Ovary (tissue), 9 donors: ENCODE results near the gene GPX2. TPM values are rescaled to one million over a fixed set of nuclear protein-coding genes. Genes with fewer than 3 reads are reported as not detected.

Experiments
- DNase-seq, 5 donors: peaks; one replicate each; pipeline ENCODE4 v3.0.0-alpha.2; 2019 to 2020
- H3K27ac ChIP-seq, 2 donors: fragments of 200-600 bp; one replicate each; pipeline versions ENCODE4 v1.5.1 to v1.8.0; 2019 to 2022
- H3K27me3 ChIP-seq: fragments of 200-600 bp; one replicate; pipeline ENCODE4 v1.8.0; 2022
- H3K36me3 ChIP-seq: fragments of 200-600 bp; sonication (generic); one replicate; pipeline ENCODE4 v1.5.1; 2019
- H3K4me1 ChIP-seq: one replicate; pipeline ENCODE4 v1.8.1; 2013; ENCODE audit warnings: mild to moderate bottlenecking, moderate library complexity; ENCODE audit not compliant: insufficient read depth
- H3K4me3 ChIP-seq: fragments of 200-600 bp; sonication (generic); one replicate; pipeline ENCODE4 v1.5.1; 2017
- H3K9me3 ChIP-seq, 2 donors: fragments of 200-600 bp in 1 of 2; sonication (generic) in 1 of 2; one replicate each; pipeline versions ENCODE4 v1.5.1 to v1.8.1; 2013 to 2019; ENCODE audit warnings: mild to moderate bottlenecking in 1 of 2, moderate library complexity in 1 of 2
- EP300 ChIP-seq: sonication (generic); formaldehyde crosslinking; IDR thresholded peaks from one replicate; pipeline ENCODE4 v1.6.1; 2017; ENCODE audit warnings: antibody characterized with exemption
- POLR2A ChIP-seq: fragments of 450-650 bp; IDR thresholded peaks from one replicate; pipeline ENCODE4 v1.6.1; 2017; ENCODE audit warnings: antibody characterized with exemption, mild to moderate bottlenecking, moderate library complexity
- WGBS, 3 donors: extraction: QIAGEN DNeasy Blood & Tissue Kit in 1 of 3; methylation state at CpG; one replicate each; pipeline versions ENCODE4 v1.1.5 to v1.1.7; 2013 to 2017; 5-methylcytosine and 5-hydroxymethylcytosine counted together
- intact Hi-C, 4 donors: fragments of 100-400 bp; cut with DNase I; formaldehyde crosslinking; loops; one replicate each; pipeline versions ENCODE4 v1.11.0 to v1.15.1; 2022 to 2023
- polyA plus RNA-seq, 2 donors: library from polyadenylated mRNA; stranded (reverse); fragments of 200-250 nt in 1 of 2; fragments of 350-450 nt in 1 of 2; fragmentation: Illumina TruSeq in 1 of 2; extraction: RNeasy Lipid Tissue Mini Kit (QIAGEN cat#74804) in 1 of 2; gene quantifications; one replicate each; pipeline ENCODE4 v1.2.3, GENCODE V29; 2013 to 2014
- total RNA-seq, 7 donors: library from RNA; depleted of rRNA in 2 of 7; stranded (reverse); fragments of >200 nt in 2 of 7; fragmentation: NEBNext Ultra II Directional in 3 of 7; extraction: Animal tissue kit (Norgen Biotek cat#: 25700) in 3 of 7; gene quantifications; one replicate each; pipeline versions ENCODE4 v1.1.0 to v1.2.4, GENCODE V29; 2016 to 2023
- TF ChIP-seq, protein P1 (sequence below), 3 donors: fragments of 450-650 bp in 2 of 3; fragments of 200-600 bp in 1 of 3; IDR thresholded peaks; one replicate each; pipeline versions ENCODE4 v1.5.1 to v1.8.0; 2016 to 2022; ENCODE audit warnings: antibody characterized with exemption in 3 of 3, mild to moderate bottlenecking in 1 of 3
- donor health status: DM: no; HTN: no; CAD: no; lungs with moderate emphysema.
- donor health status: DM: no; HTN: no; CAD: no.
- donor health status: Bipolar disorder and iron deficiency.
- donor health status: DM: yes; HTN: yes; CAD: no.
- donor health status: DM: no; HTN: no; CAD: no.
- donor health status: DM: yes; HTN: yes; CAD: no.

GPX2 gene
- total and polyA plus RNA-seq, 9 donors: 1.00 to 4.8 TPM; not detected in 7

DNA sequence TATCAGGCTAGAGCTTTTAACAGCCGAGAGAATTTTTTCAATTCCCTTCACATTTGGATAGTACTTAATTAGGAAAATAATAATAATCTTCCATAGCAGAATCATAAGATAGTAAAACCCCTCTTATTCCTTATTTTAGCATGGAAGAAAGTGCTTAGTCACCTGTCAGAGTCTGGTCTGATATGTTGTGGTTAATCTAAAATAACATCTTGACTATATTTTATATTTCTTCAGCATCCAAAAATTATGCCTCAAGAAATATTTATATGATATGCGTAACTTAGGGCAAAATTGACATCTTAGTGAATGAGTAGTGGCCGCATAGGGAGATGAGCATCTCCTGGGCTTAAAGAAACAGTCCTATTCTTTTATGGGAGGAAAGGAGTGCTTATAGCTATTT is 15.5 kb downstream of the GPX2 start:
- H3K36me3 ChIP-seq: no peaks in the 10 kb centered on the region

DNA sequence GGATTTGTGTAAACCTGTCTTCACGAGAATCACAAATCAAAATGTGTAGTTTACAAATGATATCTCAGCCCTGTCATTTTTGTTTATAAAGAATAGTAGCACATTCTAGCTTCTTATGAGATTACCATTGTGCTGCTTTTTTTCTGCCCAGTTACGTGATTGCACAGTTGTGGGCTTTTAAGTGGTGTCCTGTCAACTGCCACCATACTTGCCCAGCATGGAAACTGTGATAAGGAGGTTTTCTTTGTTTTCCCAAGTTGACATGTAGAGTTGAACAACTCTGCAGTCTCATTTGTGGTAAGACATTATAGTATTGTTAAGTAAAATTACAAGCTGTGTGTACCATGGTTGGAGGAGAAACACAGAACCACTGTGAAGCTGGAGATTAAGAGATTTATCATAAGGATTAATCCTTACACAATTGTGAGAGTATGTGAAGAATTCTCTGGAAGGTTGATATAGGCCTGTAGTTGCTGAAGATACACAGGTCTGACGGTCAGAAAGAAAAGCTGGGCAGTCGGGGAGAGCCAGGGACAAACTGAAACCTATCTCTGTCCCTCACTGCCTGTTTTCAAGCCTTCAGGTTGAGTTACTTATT is 16.0 kb downstream of the GPX2 start:
- H3K4me3 ChIP-seq: no peak overlapping the region
- H3K4me1 ChIP-seq: peaks cover 8% of the 10 kb centered on the region
- TF ChIP-seq POLR2A: no peak
- TF ChIP-seq, protein P1, sequence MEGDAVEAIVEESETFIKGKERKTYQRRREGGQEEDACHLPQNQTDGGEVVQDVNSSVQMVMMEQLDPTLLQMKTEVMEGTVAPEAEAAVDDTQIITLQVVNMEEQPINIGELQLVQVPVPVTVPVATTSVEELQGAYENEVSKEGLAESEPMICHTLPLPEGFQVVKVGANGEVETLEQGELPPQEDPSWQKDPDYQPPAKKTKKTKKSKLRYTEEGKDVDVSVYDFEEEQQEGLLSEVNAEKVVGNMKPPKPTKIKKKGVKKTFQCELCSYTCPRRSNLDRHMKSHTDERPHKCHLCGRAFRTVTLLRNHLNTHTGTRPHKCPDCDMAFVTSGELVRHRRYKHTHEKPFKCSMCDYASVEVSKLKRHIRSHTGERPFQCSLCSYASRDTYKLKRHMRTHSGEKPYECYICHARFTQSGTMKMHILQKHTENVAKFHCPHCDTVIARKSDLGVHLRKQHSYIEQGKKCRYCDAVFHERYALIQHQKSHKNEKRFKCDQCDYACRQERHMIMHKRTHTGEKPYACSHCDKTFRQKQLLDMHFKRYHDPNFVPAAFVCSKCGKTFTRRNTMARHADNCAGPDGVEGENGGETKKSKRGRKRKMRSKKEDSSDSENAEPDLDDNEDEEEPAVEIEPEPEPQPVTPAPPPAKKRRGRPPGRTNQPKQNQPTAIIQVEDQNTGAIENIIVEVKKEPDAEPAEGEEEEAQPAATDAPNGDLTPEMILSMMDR (IDR thresholded peaks at IDR 0.05): no peak
- no peak for TF ChIP-seq EP300
- no peaks in the 10 kb centered on the region for H3K36me3 ChIP-seq
- H3K9me3 ChIP-seq: no peaks in the 10 kb centered on the region
- DNase-seq: no peak
- intact Hi-C loops: no loop called here
- H3K27ac ChIP-seq: no peak overlapping the region
- 61 to 80% (median 77%) methylated on average over 4 of the region's 4 CpGs for WGBS, 3 donors
- H3K27me3 ChIP-seq: no peaks in the 10 kb centered on the region

More for the DNA sequence above, 15.5 kb downstream of the GPX2 start:
- H3K4me3 ChIP-seq: no peak overlapping the region
- peaks cover 8% of the 10 kb centered on the region for H3K4me1 ChIP-seq
- DNase-seq: no peak
- no peaks in the 10 kb centered on the region for H3K27me3 ChIP-seq
- no peaks in the 10 kb centered on the region for H3K9me3 ChIP-seq
- WGBS, 3 donors: 78 to 95% (median 80%) methylated on average over 3 of the region's 3 CpGs
- H3K27ac ChIP-seq: no peak overlapping the region
- intact Hi-C loops: no loop called here
- TF ChIP-seq POLR2A (no peak), EP300 (no peak)
- TF ChIP-seq, protein P1 (IDR thresholded peaks at IDR 0.05): no peak

GRCh38 chr14:64923015-64923414 is 19.5 kb downstream of the GPX2 start:
- Histone ChIP-seq H3K36me3 (no peaks in the 10 kb centered on the region), H3K4me1 (no peaks in the 10 kb centered on the region), H3K27me3 (no peaks in the 10 kb centered on the region), H3K4me3 (no peak overlapping the region), H3K9me3 (no peaks in the 10 kb centered on the region), H3K27ac (no peak overlapping the region)
- intact Hi-C loops: no loop called here
- no peak for DNase-seq
- TF ChIP-seq POLR2A (no peak), EP300 (no peak)
- TF ChIP-seq, protein P1 (IDR thresholded peaks at IDR 0.05): no peak
- WGBS, 3 donors: 80 to 88% (median 83%) methylated on average over 3 of the region's 3 CpGs

GRCh38 chr14:64920465-64920864 is 22.1 kb downstream of the GPX2 start:
- Histone ChIP-seq H3K4me1 (peaks cover 3% of the 10 kb centered on the region), H3K9me3 (no peaks in the 10 kb centered on the region), H3K27ac (no peak overlapping the region), H3K36me3 (no peaks in the 10 kb centered on the region), H3K4me3 (no peak overlapping the region), H3K27me3 (no peaks in the 10 kb centered on the region)
- intact Hi-C loops: no loop called here
- 41 to 72% (median 45%) methylated on average over 2 of the region's 2 CpGs for WGBS, 3 donors
- DNase-seq: no peak
- TF ChIP-seq EP300 (no peak), POLR2A (no peak)
- TF ChIP-seq, protein P1 (IDR thresholded peaks at IDR 0.05): no peak
